ENCODE measurements around the gene PPP2R3B.

The PPP2R3B gene

DNA sequence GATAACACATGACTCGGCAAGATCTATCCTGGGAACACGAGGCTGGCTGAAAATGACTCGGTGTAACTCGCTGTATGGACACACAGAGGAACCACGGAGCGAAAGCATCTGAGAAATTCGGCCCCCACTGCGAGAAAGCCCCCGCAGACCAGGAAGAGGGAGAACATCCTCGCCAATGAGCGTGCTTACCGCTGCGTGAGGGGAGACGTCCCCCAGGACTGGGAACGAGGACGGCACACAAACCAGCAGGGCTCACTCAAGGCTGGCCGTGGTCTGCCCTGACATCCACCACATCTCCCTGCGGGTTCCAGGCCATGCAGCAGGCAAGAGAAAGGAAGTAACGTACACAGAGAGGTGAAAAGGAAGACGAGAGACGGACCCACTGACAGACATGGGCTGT, 50.5 kb downstream of the PPP2R3B start:
- TF ChIP-seq, protein P1, sequence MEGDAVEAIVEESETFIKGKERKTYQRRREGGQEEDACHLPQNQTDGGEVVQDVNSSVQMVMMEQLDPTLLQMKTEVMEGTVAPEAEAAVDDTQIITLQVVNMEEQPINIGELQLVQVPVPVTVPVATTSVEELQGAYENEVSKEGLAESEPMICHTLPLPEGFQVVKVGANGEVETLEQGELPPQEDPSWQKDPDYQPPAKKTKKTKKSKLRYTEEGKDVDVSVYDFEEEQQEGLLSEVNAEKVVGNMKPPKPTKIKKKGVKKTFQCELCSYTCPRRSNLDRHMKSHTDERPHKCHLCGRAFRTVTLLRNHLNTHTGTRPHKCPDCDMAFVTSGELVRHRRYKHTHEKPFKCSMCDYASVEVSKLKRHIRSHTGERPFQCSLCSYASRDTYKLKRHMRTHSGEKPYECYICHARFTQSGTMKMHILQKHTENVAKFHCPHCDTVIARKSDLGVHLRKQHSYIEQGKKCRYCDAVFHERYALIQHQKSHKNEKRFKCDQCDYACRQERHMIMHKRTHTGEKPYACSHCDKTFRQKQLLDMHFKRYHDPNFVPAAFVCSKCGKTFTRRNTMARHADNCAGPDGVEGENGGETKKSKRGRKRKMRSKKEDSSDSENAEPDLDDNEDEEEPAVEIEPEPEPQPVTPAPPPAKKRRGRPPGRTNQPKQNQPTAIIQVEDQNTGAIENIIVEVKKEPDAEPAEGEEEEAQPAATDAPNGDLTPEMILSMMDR (IDR thresholded peaks at IDR 0.05) = no peak
- H3K9me3 Mint-ChIP-seq = peaks cover 31% of the 10 kb centered on the region
- no peaks in the 10 kb centered on the region for H3K4me1 Mint-ChIP-seq
- H3K36me3 Mint-ChIP-seq (ENCODE audit: low read depth) = peaks cover 51% of the 10 kb centered on the region
- peaks cover 5% of the 10 kb centered on the region for H3K27me3 Mint-ChIP-seq (ENCODE audit: low read depth, poor library complexity)
- no peak overlapping the region for H3K4me3 Mint-ChIP-seq
- DNase-seq = no peak
- H3K27ac Mint-ChIP-seq = no peak overlapping the region

DNA sequence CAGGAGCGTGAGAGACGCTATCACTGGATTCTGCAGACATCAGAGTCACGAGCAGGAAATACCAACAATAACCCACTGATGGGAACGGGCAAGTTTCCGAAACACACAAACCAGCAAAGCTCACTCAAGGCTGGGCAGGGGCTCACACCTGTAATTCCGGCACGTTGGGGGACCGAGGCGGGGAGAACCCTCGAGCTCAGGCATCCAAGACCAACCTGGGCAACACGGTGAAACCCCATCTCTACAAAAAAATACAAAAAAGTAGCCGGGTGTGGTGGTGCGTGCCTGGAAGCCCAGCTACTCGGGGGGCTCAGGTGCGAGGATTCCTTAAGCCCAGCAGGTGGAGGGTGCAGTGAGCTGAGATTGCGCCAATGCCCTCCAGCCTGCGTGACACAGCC, 51.0 kb downstream of the PPP2R3B start:
- Mint-ChIP-seq H3K9me3 (peaks cover 29% of the 10 kb centered on the region), H3K36me3 (ENCODE audit: low read depth) (peaks cover 48% of the 10 kb centered on the region), H3K27ac (no peak overlapping the region), H3K27me3 (ENCODE audit: low read depth, poor library complexity) (peaks cover 5% of the 10 kb centered on the region), H3K4me3 (no peak overlapping the region), H3K4me1 (no peaks in the 10 kb centered on the region)
- no peak for DNase-seq
- TF ChIP-seq, protein P1 (IDR thresholded peaks at IDR 0.05) = no peak

DNA sequence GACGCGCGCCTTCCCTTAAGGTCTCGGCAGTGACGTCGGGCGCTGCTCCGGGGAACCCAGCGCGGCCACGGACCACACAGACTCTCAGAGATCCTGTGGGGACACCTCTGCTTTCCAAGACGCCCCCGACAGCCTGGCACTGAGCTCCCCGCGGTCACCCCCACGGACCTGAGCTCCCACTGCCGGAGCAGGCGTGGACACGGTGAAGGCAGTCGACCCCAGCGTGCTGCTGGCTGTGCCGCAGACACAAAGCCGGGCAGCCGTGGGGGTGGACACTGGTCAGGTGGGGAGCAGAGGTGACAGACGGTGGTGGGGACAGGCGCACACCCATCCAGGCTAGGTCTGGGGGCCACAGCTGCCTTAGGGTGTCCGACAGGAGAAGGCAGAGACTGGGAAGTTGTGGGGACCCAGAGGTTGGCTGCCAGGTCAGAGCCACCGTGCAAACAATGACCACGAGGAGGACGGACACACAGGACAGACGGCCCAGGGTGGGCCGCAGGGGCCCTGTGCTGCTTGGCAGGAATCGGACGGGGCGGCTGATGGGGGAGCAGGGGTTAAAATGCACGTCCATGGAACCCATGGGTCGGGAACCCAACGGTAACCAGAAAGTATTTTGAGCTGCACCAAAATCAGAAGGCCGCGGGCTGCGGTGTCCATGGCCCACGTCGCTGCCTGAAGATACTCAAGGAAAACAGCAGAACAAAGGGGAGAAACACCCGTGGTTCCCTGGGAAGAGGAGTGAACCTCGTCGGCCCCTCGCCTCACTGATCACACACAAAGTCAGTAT, 51.5 kb downstream of the PPP2R3B start:
- DNase-seq = no peak
- peaks cover 5% of the 10 kb centered on the region for H3K27me3 Mint-ChIP-seq (ENCODE audit: low read depth, poor library complexity)

DNA sequence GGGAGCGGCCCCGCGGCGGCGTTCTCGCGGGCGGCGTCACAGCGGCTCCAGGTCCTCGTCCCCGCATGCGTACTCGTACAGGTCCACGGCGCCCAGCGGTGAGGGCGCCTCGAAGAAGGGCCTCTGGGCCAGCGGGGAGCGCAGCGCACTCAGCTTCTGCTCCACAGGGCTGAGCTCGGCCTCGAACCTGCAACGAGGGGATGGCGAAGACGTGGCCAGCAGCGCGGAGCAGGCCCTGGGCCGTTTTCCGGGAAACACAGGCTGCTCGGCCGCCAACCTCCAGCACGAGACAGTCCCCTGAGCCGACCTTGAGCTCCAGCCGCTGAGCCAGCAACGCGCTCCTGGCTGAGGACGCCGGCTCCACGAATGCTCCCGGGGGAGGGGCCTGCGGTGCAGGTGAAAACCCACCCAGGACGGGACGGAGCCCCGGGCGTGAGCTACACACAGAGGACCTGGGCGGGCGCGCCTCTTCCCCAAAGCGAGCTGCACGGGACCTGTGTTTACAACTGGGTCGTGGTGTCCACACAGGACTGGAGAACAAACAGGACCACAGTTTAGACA, 52.3 kb downstream of the PPP2R3B start:
- TF ChIP-seq, protein P1 (IDR thresholded peaks at IDR 0.05) = no peak
- no peaks in the 10 kb centered on the region for H3K4me1 Mint-ChIP-seq
- peaks cover 5% of the 10 kb centered on the region for H3K27me3 Mint-ChIP-seq (ENCODE audit: low read depth, poor library complexity)
- peaks cover 30% of the 10 kb centered on the region for H3K9me3 Mint-ChIP-seq
- peaks cover 44% of the 10 kb centered on the region for H3K36me3 Mint-ChIP-seq (ENCODE audit: low read depth)
- no peak for DNase-seq
- no peak overlapping the region for H3K27ac Mint-ChIP-seq
- no peak overlapping the region for H3K4me3 Mint-ChIP-seq

More for the DNA sequence above, 51.5 kb downstream of the PPP2R3B start:
- Mint-ChIP-seq H3K27ac (no peak overlapping the region), H3K4me3 (no peak overlapping the region), H3K4me1 (no peaks in the 10 kb centered on the region), H3K36me3 (ENCODE audit: low read depth) (peaks cover 44% of the 10 kb centered on the region), H3K9me3 (peaks cover 29% of the 10 kb centered on the region)
- TF ChIP-seq, protein P1 (IDR thresholded peaks at IDR 0.05) = no peak

DNA sequence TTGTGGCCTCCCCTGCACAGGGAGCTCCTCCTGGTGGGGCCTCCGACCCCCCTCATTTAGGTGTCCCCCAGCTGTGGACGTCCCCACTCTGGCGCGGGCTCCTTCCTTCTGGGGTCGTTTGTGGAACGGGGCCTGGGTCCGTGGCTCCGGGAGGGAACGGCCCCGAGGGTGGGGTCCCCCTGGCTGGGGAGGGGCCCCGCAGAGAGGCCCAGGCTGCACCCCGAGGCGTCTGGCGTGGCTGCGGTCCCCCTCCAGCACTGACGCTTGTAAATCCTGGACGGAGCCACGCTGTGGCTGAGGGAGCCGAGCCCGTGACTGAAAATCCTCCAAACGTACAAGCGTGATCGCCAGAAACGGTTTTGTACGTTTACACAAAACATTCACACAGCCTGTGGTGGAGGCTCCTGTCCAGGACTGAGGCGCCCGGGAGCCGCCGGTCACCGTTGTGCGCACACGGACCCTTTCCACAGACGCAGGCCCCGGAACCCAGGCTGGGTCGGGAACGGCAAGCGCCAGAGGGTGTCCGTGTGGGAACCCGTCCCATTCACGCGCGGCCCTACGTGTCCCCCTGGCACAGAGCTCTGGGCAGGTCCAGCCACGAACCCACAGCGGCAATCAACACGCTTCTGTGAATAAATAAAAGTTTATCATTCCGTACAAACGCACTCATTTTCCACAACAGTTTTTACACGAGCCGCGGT, 52.9 kb downstream of the PPP2R3B start:
- Mint-ChIP-seq H3K4me1 (no peaks in the 10 kb centered on the region), H3K4me3 (no peak overlapping the region), H3K27me3 (ENCODE audit: low read depth, poor library complexity) (peaks cover 5% of the 10 kb centered on the region), H3K27ac (no peak overlapping the region), H3K9me3 (peaks cover 31% of the 10 kb centered on the region), H3K36me3 (ENCODE audit: low read depth) (peaks cover 42% of the 10 kb centered on the region)
- no peak for DNase-seq
- TF ChIP-seq, protein P1 (IDR thresholded peaks at IDR 0.05) = no peak

All from nephron progenitor cell (in vitro differentiated cells).